Naive thymus-derived CD8-positive, alpha-beta T cell (primary cell): Measurements from ENCODE around the gene PHF21B. TPM values are rescaled to one million over a fixed set of nuclear protein-coding genes. Genes with fewer than 3 reads are reported as not detected.
A peak's percentile ranks its signal among the peaks of the same experiment; 100 is the strongest.
"Not testable (repeated sequence)": the region's sequence is repeated elsewhere in the genome, so short reads cannot be mapped to it uniquely, and the experiment has no call there.

Source experiments
- ATAC-seq, 2 donors: fragments of 150-1000 bp; cut with Tn5 transposase in 1 of 2; sonication (Bioruptor Pico), chemical (Tn5 transposase) in 1 of 2; 1 replicate in 1 of 2; 2 replicates in 1 of 2; pipeline ENCODE4 v1.10.0; 2021; ENCODE audit warnings: mild to moderate bottlenecking in 2 of 2, moderate library complexity in 2 of 2
- POLR2A ChIA-PET: fragments of 350-600 bp; sonication (Branson Sonifier 250); formaldehyde crosslinking; loops from one replicate; lab custom pipeline; 2021; ENCODE audit warnings: antibody characterized with exemption; lab: Charles Lee
- DNase-seq, 10 donors: peaks; one replicate each; pipeline versions ENCODE4 v3.0.0 to v3.0.0-alpha.2; 2020 to 2022
- H3K27ac Mint-ChIP-seq, 10 donors: one replicate each; pipeline ENCODE4 v1.8.0; 2020 to 2022; ENCODE audit warnings: mild to moderate bottlenecking in 10 of 10, mixed read lengths in 10 of 10, moderate library complexity in 4 of 10, inconsistent platforms in 1 of 10
- H3K27me3 Mint-ChIP-seq, 5 donors: one replicate each; pipeline ENCODE4 v1.8.0; 2021 to 2022; ENCODE audit warnings: mixed read lengths in 5 of 5
- H3K36me3 Mint-ChIP-seq, 3 donors: one replicate each; pipeline ENCODE4 v1.8.0; 2020 to 2022; ENCODE audit warnings: mixed read lengths in 3 of 3, mild to moderate bottlenecking in 2 of 3, inconsistent platforms in 1 of 3
- H3K4me1 Mint-ChIP-seq, 4 donors: one replicate each; pipeline ENCODE4 v1.8.0; 2021 to 2022; ENCODE audit warnings: mixed read lengths in 4 of 4
- H3K4me3 Mint-ChIP-seq, 10 donors: one replicate each; pipeline ENCODE4 v1.8.0; 2020 to 2022; ENCODE audit warnings: mild to moderate bottlenecking in 10 of 10, mixed read lengths in 10 of 10, moderate library complexity in 6 of 10, inconsistent platforms in 1 of 10
- H3K9me3 Mint-ChIP-seq, 9 donors: one replicate each; pipeline ENCODE4 v1.8.0; 2020 to 2022; ENCODE audit warnings: mixed read lengths in 9 of 9, mild to moderate bottlenecking in 3 of 9, inconsistent platforms in 1 of 9, moderate library complexity in 1 of 9
- polyA plus RNA-seq, 3 donors: library from polyadenylated mRNA; unstranded; fragments of 300-500 nt; fragmentation: Illumina TruSeq; gene quantifications; one replicate each; pipeline ENCODE4 v1.2.3, GENCODE V29; 2021
- total RNA-seq, 8 experiments: library from RNA in 2 of 8; stranded (reverse) in 2 of 8; gene quantifications; one replicate each; pipeline ENCODE4 v1.2.3 and lab custom pipeline; 2021 to 2026

Gene PHF21B
- total and polyA plus RNA-seq, 5 experiments from 2014 or later = not detected

GRCh38 chr22:44915441-44915840 lies 94.4 kb downstream of the PHF21B start:
- peaks cover 0 to 22% (median 10%) of the 10 kb centered on the region in 9 donors for H3K9me3 Mint-ChIP-seq
- H3K36me3 Mint-ChIP-seq = peaks cover 0 to 19% (median 0%) of the 10 kb centered on the region in 3 donors
- no peaks in the 10 kb centered on the region for H3K4me1 Mint-ChIP-seq
- peaks cover 3 to 21% (median 9%) of the 10 kb centered on the region in 5 donors for H3K27me3 Mint-ChIP-seq
- no peak overlapping the region for H3K4me3 Mint-ChIP-seq
- ATAC-seq = no peak
- no peak for DNase-seq
- no peak overlapping the region for H3K27ac Mint-ChIP-seq
- POLR2A ChIA-PET = no interaction called here

- POLR2A ChIA-PET = no interaction called here
- DNase-seq = peak in 1 of 10 donors; percentile 45
- Mint-ChIP-seq H3K4me3 (no peak overlapping the region), H3K9me3 (peaks cover 0 to 28% (median 11%) of the 10 kb centered on the region in 9 donors), H3K36me3 (peaks cover 0 to 23% (median 0%) of the 10 kb centered on the region in 3 donors), H3K4me1 (no peaks in the 10 kb centered on the region), H3K27me3 (peaks cover 7 to 33% (median 12%) of the 10 kb centered on the region in 5 donors), H3K27ac (no peak overlapping the region)
- no peak for ATAC-seq
Observed at GRCh38 chr22:44914026-44914721, 95.6 kb downstream of the PHF21B start.

- DNase-seq (peak in 1 of 10 donors; percentile 35), ATAC-seq (no peak)
- H3K4me1 Mint-ChIP-seq = no peaks in the 10 kb centered on the region
- peak overlapping the region in 1 of 10 donors; percentile 53 for H3K27ac Mint-ChIP-seq
- POLR2A ChIA-PET = no interaction called here
- H3K36me3 Mint-ChIP-seq = peaks cover 0 to 23% (median 0%) of the 10 kb centered on the region in 3 donors
- no peak overlapping the region for H3K4me3 Mint-ChIP-seq
- peaks cover 0 to 28% (median 11%) of the 10 kb centered on the region in 9 donors for H3K9me3 Mint-ChIP-seq
- peaks cover 7 to 33% (median 12%) of the 10 kb centered on the region in 5 donors for H3K27me3 Mint-ChIP-seq
Observed at GRCh38 chr22:44913198-44913983, 96.4 kb downstream of the PHF21B start.

GRCh38 chr22:44909241-44909640 lies 100.6 kb downstream of the PHF21B start:
- no peak overlapping the region for H3K27ac Mint-ChIP-seq
- peaks cover 0 to 23% (median 0%) of the 10 kb centered on the region in 3 donors for H3K36me3 Mint-ChIP-seq
- peaks cover 0 to 28% (median 12%) of the 10 kb centered on the region in 9 donors for H3K9me3 Mint-ChIP-seq
- POLR2A ChIA-PET = no interaction called here
- no peak overlapping the region for H3K4me3 Mint-ChIP-seq
- H3K4me1 Mint-ChIP-seq = no peaks in the 10 kb centered on the region
- peaks cover 17 to 65% (median 28%) of the 10 kb centered on the region in 5 donors for H3K27me3 Mint-ChIP-seq
- DNase-seq = no peak
- no peak for ATAC-seq

- no peak for ATAC-seq
- H3K27me3 Mint-ChIP-seq = peaks cover 17 to 76% (median 28%) of the 10 kb centered on the region in 5 donors
- no peak overlapping the region for H3K4me3 Mint-ChIP-seq
- no peak overlapping the region for H3K27ac Mint-ChIP-seq
- DNase-seq = peak in 1 of 10 donors; percentile 30
- H3K9me3 Mint-ChIP-seq = peaks cover 0 to 30% (median 12%) of the 10 kb centered on the region in 9 donors
- POLR2A ChIA-PET = no interaction called here
- H3K4me1 Mint-ChIP-seq = no peaks in the 10 kb centered on the region
- peaks cover 0 to 24% (median 0%) of the 10 kb centered on the region in 3 donors for H3K36me3 Mint-ChIP-seq
Observed at GRCh38 chr22:44907765-44908737, 101.8 kb downstream of the PHF21B start.

- H3K4me3 Mint-ChIP-seq = no peak overlapping the region
- H3K27ac Mint-ChIP-seq = no peak overlapping the region
- H3K36me3 Mint-ChIP-seq = peaks cover 0 to 26% (median 2%) of the 10 kb centered on the region in 3 donors
- POLR2A ChIA-PET = no interaction called here
- H3K9me3 Mint-ChIP-seq = peaks cover 0 to 34% (median 15%) of the 10 kb centered on the region in 9 donors
- no peak for ATAC-seq
- no peak for DNase-seq
- peaks cover 15 to 76% (median 34%) of the 10 kb centered on the region in 5 donors for H3K27me3 Mint-ChIP-seq
- H3K4me1 Mint-ChIP-seq = no peaks in the 10 kb centered on the region
Observed at GRCh38 chr22:44906999-44907644, 102.7 kb downstream of the PHF21B start.

- no peak for ATAC-seq
- POLR2A ChIA-PET = no interaction called here
- Mint-ChIP-seq H3K4me1 (no peaks in the 10 kb centered on the region), H3K4me3 (no peak overlapping the region), H3K27ac (no peak overlapping the region), H3K27me3 (peaks cover 14 to 71% (median 34%) of the 10 kb centered on the region in 5 donors), H3K36me3 (peaks cover 0 to 20% (median 2%) of the 10 kb centered on the region in 3 donors), H3K9me3 (peaks cover 0 to 34% (median 16%) of the 10 kb centered on the region in 9 donors)
- peak in 1 of 10 donors; percentile 48 for DNase-seq
Observed at GRCh38 chr22:44906248-44906936, 103.4 kb downstream of the PHF21B start.

- ATAC-seq, DNase-seq, POLR2A ChIA-PET: not testable (repeated sequence)
Observed at GRCh38 chr22:44904492-44905152, 105.2 kb downstream of the PHF21B start.

GRCh38 chr22:44903164-44903563 lies 106.6 kb downstream of the PHF21B start:
- H3K4me1 Mint-ChIP-seq, ATAC-seq, DNase-seq, POLR2A ChIA-PET, H3K4me3 Mint-ChIP-seq, H3K27ac Mint-ChIP-seq: not testable (repeated sequence)
- Mint-ChIP-seq H3K27me3 (peaks cover 10 to 51% (median 28%) of the 10 kb centered on the region in 5 donors), H3K9me3 (peaks cover 0 to 32% (median 12%) of the 10 kb centered on the region in 9 donors), H3K36me3 (peaks cover 0 to 13% (median 2%) of the 10 kb centered on the region in 3 donors)

More at GRCh38 chr22:44904492-44905152, 105.2 kb downstream of the PHF21B start:
- H3K27ac Mint-ChIP-seq, H3K4me1 Mint-ChIP-seq, H3K4me3 Mint-ChIP-seq: not testable (repeated sequence)
- peaks cover 10 to 55% (median 34%) of the 10 kb centered on the region in 5 donors for H3K27me3 Mint-ChIP-seq
- peaks cover 0 to 13% (median 2%) of the 10 kb centered on the region in 3 donors for H3K36me3 Mint-ChIP-seq
- peaks cover 0 to 34% (median 12%) of the 10 kb centered on the region in 9 donors for H3K9me3 Mint-ChIP-seq

GRCh38 chr22:44901301-44901700 lies 108.5 kb downstream of the PHF21B start:
- POLR2A ChIA-PET = no interaction called here
- H3K4me1 Mint-ChIP-seq = no peaks in the 10 kb centered on the region
- H3K36me3 Mint-ChIP-seq = peaks cover 0 to 13% (median 2%) of the 10 kb centered on the region in 3 donors
- peaks cover 4 to 40% (median 13%) of the 10 kb centered on the region in 5 donors for H3K27me3 Mint-ChIP-seq
- no peak overlapping the region for H3K4me3 Mint-ChIP-seq
- H3K27ac Mint-ChIP-seq = peak overlapping the region in 1 of 10 donors; percentile 29
- ATAC-seq (no peak), DNase-seq (no peak)
- H3K9me3 Mint-ChIP-seq = peaks cover 0 to 32% (median 12%) of the 10 kb centered on the region in 9 donors
